ENCODE results near the gene FBXO41. TPM values are rescaled to one million over a fixed set of nuclear protein-coding genes. Genes with fewer than 3 reads are reported as not detected.

The FBXO41 gene
- total RNA-seq, 4 donors from 2014 or later, result 0.13 to 0.82 (median 0.23) TPM; not detected in 1

DNA sequence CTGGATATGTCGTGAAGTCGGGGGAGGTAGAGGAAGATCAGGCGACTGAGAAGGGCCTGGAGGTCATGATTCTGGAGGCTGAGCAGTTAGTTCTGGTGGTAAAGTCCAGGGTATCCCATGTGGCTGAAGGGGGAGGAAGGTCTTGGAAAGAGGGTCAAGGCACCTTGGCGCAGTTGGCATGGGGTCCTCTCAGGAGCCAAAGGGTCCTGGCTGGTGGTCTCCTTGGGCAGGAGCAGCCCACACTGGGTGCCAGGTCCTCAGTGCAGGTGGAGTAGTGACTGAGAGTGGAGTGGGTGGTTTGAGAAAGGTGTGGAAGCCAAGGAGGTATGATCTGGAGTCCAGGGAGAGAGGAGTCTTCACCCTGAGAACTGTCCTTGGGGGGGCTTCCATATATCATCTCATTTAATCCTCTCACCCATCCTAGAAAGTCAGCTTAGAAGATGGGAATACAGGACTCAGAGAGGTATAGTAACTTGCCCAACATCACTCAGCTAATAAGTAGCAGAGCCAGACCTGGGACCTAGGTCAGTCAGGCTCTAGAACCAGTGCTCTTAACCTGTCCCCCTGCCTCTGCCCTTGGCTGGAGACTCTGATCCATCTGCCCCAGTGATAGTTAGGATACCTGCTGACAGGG lies 24.5 kb downstream of the FBXO41 start:
- TF ChIP-seq, protein P1, sequence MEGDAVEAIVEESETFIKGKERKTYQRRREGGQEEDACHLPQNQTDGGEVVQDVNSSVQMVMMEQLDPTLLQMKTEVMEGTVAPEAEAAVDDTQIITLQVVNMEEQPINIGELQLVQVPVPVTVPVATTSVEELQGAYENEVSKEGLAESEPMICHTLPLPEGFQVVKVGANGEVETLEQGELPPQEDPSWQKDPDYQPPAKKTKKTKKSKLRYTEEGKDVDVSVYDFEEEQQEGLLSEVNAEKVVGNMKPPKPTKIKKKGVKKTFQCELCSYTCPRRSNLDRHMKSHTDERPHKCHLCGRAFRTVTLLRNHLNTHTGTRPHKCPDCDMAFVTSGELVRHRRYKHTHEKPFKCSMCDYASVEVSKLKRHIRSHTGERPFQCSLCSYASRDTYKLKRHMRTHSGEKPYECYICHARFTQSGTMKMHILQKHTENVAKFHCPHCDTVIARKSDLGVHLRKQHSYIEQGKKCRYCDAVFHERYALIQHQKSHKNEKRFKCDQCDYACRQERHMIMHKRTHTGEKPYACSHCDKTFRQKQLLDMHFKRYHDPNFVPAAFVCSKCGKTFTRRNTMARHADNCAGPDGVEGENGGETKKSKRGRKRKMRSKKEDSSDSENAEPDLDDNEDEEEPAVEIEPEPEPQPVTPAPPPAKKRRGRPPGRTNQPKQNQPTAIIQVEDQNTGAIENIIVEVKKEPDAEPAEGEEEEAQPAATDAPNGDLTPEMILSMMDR (IDR thresholded peaks at IDR 0.05 in 4 of 5, conservative IDR thresholded peaks at IDR 0.05 in 1 of 5), result no peak
- TF ChIP-seq POLR2A (IDR thresholded peaks at IDR 0.05), result no peak
- no peak for DNase-seq
- H3K27me3 ChIP-seq, result no peaks in the 10 kb centered on the region
- H3K36me3 ChIP-seq, result peaks cover 0 to 2% of the 10 kb centered on the region in 2 donors
- H3K27ac ChIP-seq, result no peak overlapping the region
- H3K4me1 ChIP-seq, result no peaks in the 10 kb centered on the region
- in situ Hi-C loops (cut with MboI; ENCODE audit: low sequenced_read_pairs in 4 of 4), result no loop called here
- intact Hi-C loops (cut with DNase I; ENCODE audit: low total_unique reads), result no loop called here
- H3K4me3 ChIP-seq, result no peak overlapping the region
- ATAC-seq, result no peak
- H3K9me3 ChIP-seq, result no peaks in the 10 kb centered on the region

GRCh38 chr2:73259276-73259675 lies 25.0 kb downstream of the FBXO41 start:
- DNase-seq, result no peak
- Histone ChIP-seq H3K36me3 (peaks cover 0 to 8% of the 10 kb centered on the region in 2 donors), H3K27ac (no peak overlapping the region), H3K4me1 (no peaks in the 10 kb centered on the region), H3K27me3 (no peaks in the 10 kb centered on the region), H3K4me3 (no peak overlapping the region), H3K9me3 (no peaks in the 10 kb centered on the region)
- intact Hi-C loops (cut with DNase I; ENCODE audit: low total_unique reads), result no loop called here
- TF ChIP-seq POLR2A (IDR thresholded peaks at IDR 0.05), result no peak
- TF ChIP-seq, protein P1 (IDR thresholded peaks at IDR 0.05 in 4 of 5, conservative IDR thresholded peaks at IDR 0.05 in 1 of 5), result no peak
- no peak for ATAC-seq
- in situ Hi-C loops (cut with MboI; ENCODE audit: low sequenced_read_pairs in 4 of 4), result no loop called here

- DNase-seq (no peak), ATAC-seq (no peak)
- H3K4me1 ChIP-seq, result no peaks in the 10 kb centered on the region
- H3K36me3 ChIP-seq, result peaks cover 0 to 12% of the 10 kb centered on the region in 2 donors
- intact Hi-C loops (cut with DNase I; ENCODE audit: low total_unique reads), result no loop called here
- no peak overlapping the region for H3K27ac ChIP-seq
- no peaks in the 10 kb centered on the region for H3K27me3 ChIP-seq
- no peaks in the 10 kb centered on the region for H3K9me3 ChIP-seq
- no peak overlapping the region for H3K4me3 ChIP-seq
- no peak for TF ChIP-seq POLR2A (IDR thresholded peaks at IDR 0.05)
- TF ChIP-seq, protein P1 (IDR thresholded peaks at IDR 0.05 in 4 of 5, conservative IDR thresholded peaks at IDR 0.05 in 1 of 5), result no peak
- in situ Hi-C loops (cut with MboI; ENCODE audit: low sequenced_read_pairs in 4 of 4), result no loop called here
Measured at GRCh38 chr2:73258913-73259215, 25.4 kb downstream of the FBXO41 start.

DNA sequence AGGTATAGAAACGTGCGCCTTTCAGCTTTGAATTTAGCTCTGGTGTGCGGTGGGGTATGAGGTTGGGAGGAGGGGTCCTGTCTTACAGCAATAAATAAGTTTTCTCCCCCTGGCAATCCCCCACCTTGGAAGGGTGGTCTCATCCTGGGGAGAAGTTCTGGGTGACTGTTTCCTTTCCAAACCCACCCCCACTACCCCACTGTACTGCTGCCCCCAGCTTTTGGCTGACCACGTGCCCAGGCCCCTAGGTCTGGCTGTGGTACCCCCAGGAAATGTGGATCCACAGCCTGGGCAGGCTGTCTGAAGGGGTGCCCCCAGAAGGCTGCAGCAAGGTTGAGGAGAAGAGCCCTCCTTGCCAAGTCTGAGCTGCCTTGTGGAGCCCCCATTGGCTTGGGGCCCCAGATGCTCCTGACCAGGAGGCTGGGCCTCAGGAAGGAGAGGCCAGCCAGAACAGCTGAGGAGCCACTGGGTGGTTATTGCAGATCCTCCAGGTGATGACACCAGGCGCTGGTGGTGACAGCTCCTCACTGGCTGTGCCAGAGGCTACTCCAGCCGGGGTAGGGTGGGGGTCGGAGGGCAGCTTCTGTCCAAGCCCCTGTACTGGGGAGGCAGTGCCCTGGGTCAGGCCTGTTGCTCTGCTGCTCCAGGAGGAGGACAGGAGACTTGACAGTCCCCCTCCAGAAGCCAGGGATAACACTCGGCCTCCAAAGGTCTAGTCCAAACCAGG lies 25.9 kb downstream of the FBXO41 start:
- no peak overlapping the region for H3K27ac ChIP-seq
- no peaks in the 10 kb centered on the region for H3K9me3 ChIP-seq
- no peaks in the 10 kb centered on the region for H3K27me3 ChIP-seq
- H3K36me3 ChIP-seq, result peaks cover 0 to 17% of the 10 kb centered on the region in 2 donors
- no peak for ATAC-seq
- H3K4me1 ChIP-seq, result no peaks in the 10 kb centered on the region
- intact Hi-C loops (cut with DNase I; ENCODE audit: low total_unique reads), result no loop called here
- in situ Hi-C loops (cut with MboI; ENCODE audit: low sequenced_read_pairs in 4 of 4), result no loop called here
- TF ChIP-seq, protein P1 (IDR thresholded peaks at IDR 0.05 in 4 of 5, conservative IDR thresholded peaks at IDR 0.05 in 1 of 5), result no peak
- no peak for TF ChIP-seq POLR2A (IDR thresholded peaks at IDR 0.05)
- H3K4me3 ChIP-seq, result no peak overlapping the region
- DNase-seq, result no peak
